B cell (primary cell): ENCODE measurements around the gene PRDM15.

ENCODE experiments used
- CTCF ChIP-seq: fragments of 200-600 bp; IDR thresholded peaks from one replicate; pipeline ENCODE4 v1.8.0; 2022; ENCODE audit warnings: antibody characterized with exemption, mild to moderate bottlenecking
- EZH2 ChIP-seq: IDR thresholded peaks from 2 replicates; pipeline ENCODE4 v1.6.1; 2012; ENCODE audit warnings: borderline replicate concordance, low read depth, mild to moderate bottlenecking, moderate library complexity, low read length; ENCODE audit not compliant: insufficient read depth, poor library complexity, severe bottlenecking

DNA sequence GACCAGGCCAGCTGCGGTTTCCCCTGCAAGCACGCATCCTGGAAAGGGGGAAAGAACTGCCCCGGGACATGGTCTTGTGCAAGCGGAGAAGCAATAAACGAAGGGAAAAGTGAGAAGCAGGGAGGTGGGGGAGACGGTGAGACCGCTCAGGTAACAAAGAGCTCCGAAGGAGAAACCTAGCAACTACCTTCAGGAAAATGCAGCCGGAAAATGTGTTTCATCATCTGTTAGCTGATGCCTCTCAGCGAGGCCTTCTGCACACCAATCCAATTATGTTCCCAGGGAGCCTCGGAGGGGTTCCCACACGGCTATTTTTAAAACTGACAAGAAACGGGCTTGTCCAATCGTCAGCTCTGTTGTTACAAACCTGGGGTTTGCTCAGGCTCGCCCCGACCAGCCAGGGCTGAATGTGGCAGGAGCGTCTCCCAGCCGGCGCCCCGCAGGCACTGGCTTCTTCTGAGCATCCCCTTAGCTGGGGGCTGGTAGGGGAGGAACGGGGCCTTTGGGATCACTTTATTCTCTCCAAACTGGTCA lies 115.7 kb downstream of the PRDM15 start:
- TF ChIP-seq CTCF = no peak
- TF ChIP-seq EZH2 = no peak
